Trophoblast cell (in vitro differentiated cells and primary cell): ENCODE measurements around the gene FIGNL2.

ENCODE experiments used
- DNase-seq, 2 donors: peaks; one replicate each; pipeline ENCODE4 v3.0.0-alpha.2; 2016
- H2AFZ ChIP-seq: 2 replicates; pipeline ENCODE4 v1.6.1; 2013; ENCODE audit warnings: low read length, moderate library complexity, mild to moderate bottlenecking; ENCODE audit not compliant: insufficient read depth, poor library complexity
- H2AK5ac ChIP-seq: 2 replicates; pipeline ENCODE4 v1.6.1; 2013; ENCODE audit warnings: mild to moderate bottlenecking, low read length
- H2BK120ac ChIP-seq: 2 replicates; pipeline ENCODE4 v1.6.1; 2013; ENCODE audit warnings: low read length, mild to moderate bottlenecking, moderate library complexity; ENCODE audit not compliant: insufficient read depth, poor library complexity
- H2BK12ac ChIP-seq: 2 replicates; pipeline ENCODE4 v1.6.1; 2013; ENCODE audit warnings: mild to moderate bottlenecking, low read length, moderate library complexity
- H2BK5ac ChIP-seq: 2 replicates; pipeline ENCODE4 v1.6.1; 2013; ENCODE audit warnings: low read length, low read depth, moderate library complexity, mild to moderate bottlenecking; ENCODE audit not compliant: poor library complexity
- H3K14ac ChIP-seq: 2 replicates; pipeline ENCODE4 v1.6.1; 2013; ENCODE audit warnings: mild to moderate bottlenecking, low read length
- H3K18ac ChIP-seq: 2 replicates; pipeline ENCODE4 v1.6.1; 2013; ENCODE audit warnings: mild to moderate bottlenecking, low read length
- H3K23ac ChIP-seq: 2 replicates; pipeline ENCODE4 v1.6.1; 2013; ENCODE audit warnings: low read length
- H3K27ac ChIP-seq: 2 replicates; pipeline ENCODE4 v1.5.1; 2013; ENCODE audit warnings: low read depth, mild to moderate bottlenecking, inconsistent platforms, low read length, moderate library complexity
- H3K27me3 ChIP-seq: 2 replicates; pipeline ENCODE4 v1.6.1; 2013; ENCODE audit warnings: inconsistent platforms, mild to moderate bottlenecking, low read length, moderate library complexity; ENCODE audit not compliant: insufficient read depth
- H3K36me3 ChIP-seq, 2 experiments: 1 replicate in 1 of 2; 2 replicates in 1 of 2; pipeline ENCODE4 v1.6.1; 2013; ENCODE audit warnings: low read length in 2 of 2, mild to moderate bottlenecking in 2 of 2, moderate library complexity in 1 of 2; ENCODE audit not compliant: insufficient read depth in 2 of 2, control insufficient read depth in 1 of 2
- H3K4ac ChIP-seq: 2 replicates; pipeline ENCODE4 v1.6.1; 2013; ENCODE audit warnings: low read depth, mild to moderate bottlenecking, low read length, moderate library complexity
- H3K4me1 ChIP-seq, 2 experiments: 1 replicate in 1 of 2; 2 replicates in 1 of 2; pipeline ENCODE4 v1.6.1; 2013; ENCODE audit warnings: low read length in 2 of 2, mild to moderate bottlenecking in 2 of 2, moderate library complexity in 1 of 2; ENCODE audit not compliant: insufficient read depth in 2 of 2, control insufficient read depth in 1 of 2
- H3K4me2 ChIP-seq: 2 replicates; pipeline ENCODE4 v1.6.1; 2013; ENCODE audit warnings: inconsistent platforms, mild to moderate bottlenecking, low read length, moderate library complexity
- H3K4me3 ChIP-seq: 2 replicates; pipeline ENCODE4 v1.5.1; 2013; ENCODE audit warnings: mild to moderate bottlenecking, low read depth, low read length, inconsistent platforms
- H3K79me1 ChIP-seq: one replicate; pipeline ENCODE4 v1.6.1; 2013; ENCODE audit warnings: low read length
- H3K79me2 ChIP-seq: 2 replicates; pipeline ENCODE4 v1.6.1; 2013; ENCODE audit warnings: low read length, mild to moderate bottlenecking; ENCODE audit not compliant: control insufficient read depth, insufficient read depth, poor library complexity
- H3K9ac ChIP-seq: 2 replicates; pipeline ENCODE4 v1.6.1; 2013; ENCODE audit warnings: mild to moderate bottlenecking, low read length
- H3K9me3 ChIP-seq: 2 replicates; pipeline ENCODE4 v1.6.1; 2013; ENCODE audit warnings: low read depth, mild to moderate bottlenecking, control low read depth, inconsistent platforms, low read length; ENCODE audit not compliant: insufficient read depth
- H4K12ac ChIP-seq: 2 replicates; pipeline ENCODE4 v1.6.1; 2013; ENCODE audit warnings: low read depth, mild to moderate bottlenecking, low read length, moderate library complexity
- H4K8ac ChIP-seq: 2 replicates; pipeline ENCODE4 v1.6.1; 2013; ENCODE audit warnings: low read depth, mild to moderate bottlenecking, low read length, moderate library complexity
- H4K91ac ChIP-seq: one replicate; pipeline ENCODE4 v1.6.1; 2013; ENCODE audit warnings: low read depth, mild to moderate bottlenecking, low read length, moderate library complexity
- WGBS: extraction: QIAGEN DNeasy Blood & Tissue Kit; methylation state at CpG from one replicate; pipeline ENCODE4 v1.1.7; 2013; ENCODE audit warnings: missing lambda C conversion rate; ENCODE audit not compliant: insufficient read length, insufficient coverage; ENCODE audit errors: extremely low coverage; 5-methylcytosine and 5-hydroxymethylcytosine counted together

The FIGNL2 gene

GRCh38 chr12:51826881-51827280 lies 21.6 kb downstream of the FIGNL2 start:
- H3K4me3 ChIP-seq, result no peak overlapping the region
- H3K79me2 ChIP-seq, result peaks cover 4% of the 10 kb centered on the region
- no peak overlapping the region for H2BK5ac ChIP-seq
- H4K91ac ChIP-seq, result no peak overlapping the region
- H4K8ac ChIP-seq, result no peak overlapping the region
- no peak overlapping the region for H3K4me2 ChIP-seq
- no peaks in the 10 kb centered on the region for H3K9me3 ChIP-seq
- H2AK5ac ChIP-seq, result no peak overlapping the region
- H3K27ac ChIP-seq, result no peak overlapping the region
- no peak overlapping the region for H3K23ac ChIP-seq
- H3K79me1 ChIP-seq, result peaks cover 7% of the 10 kb centered on the region
- H2BK120ac ChIP-seq, result no peak overlapping the region
- DNase-seq, result no peak
- H3K4ac ChIP-seq, result peak overlapping the region; percentile 57
- no peak overlapping the region for H4K12ac ChIP-seq
- no CpG with 5 or more reads among the region's 4 CpGs for WGBS
- peaks cover 24 to 29% of the 10 kb centered on the region in 2 experiments for H3K4me1 ChIP-seq
- H3K9ac ChIP-seq, result no peak overlapping the region
- H3K14ac ChIP-seq, result peak overlapping the region; percentile 1
- H3K27me3 ChIP-seq, result no peaks in the 10 kb centered on the region
- H2AFZ ChIP-seq, result no peak overlapping the region
- H3K18ac ChIP-seq, result peak overlapping the region; percentile 39
- peaks cover 14 to 26% of the 10 kb centered on the region in 2 experiments for H3K36me3 ChIP-seq
- H2BK12ac ChIP-seq, result no peak overlapping the region

DNA sequence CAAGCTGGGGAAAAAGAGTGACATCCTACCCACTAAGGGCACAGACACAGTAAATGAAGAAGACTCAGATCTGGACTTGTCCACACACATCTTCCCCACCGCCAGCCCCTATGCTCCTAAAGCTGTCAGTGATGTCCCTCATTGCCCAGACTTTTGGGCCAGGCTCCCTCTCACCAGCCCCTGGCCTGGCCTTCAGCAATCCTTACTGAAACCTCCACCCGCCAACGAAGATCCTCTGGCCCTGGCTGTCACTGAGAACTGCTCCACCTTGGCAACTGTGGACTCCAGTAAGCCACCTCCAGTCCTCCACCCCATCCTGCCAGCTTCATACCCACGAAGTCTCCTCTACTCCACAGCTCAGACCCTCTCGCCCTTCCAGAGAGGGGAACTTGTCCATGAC lies 23.3 kb downstream of the FIGNL2 start:
- Histone ChIP-seq H3K23ac (no peak overlapping the region), H2AFZ (no peak overlapping the region), H3K27me3 (no peaks in the 10 kb centered on the region), H3K79me2 (peaks cover 4% of the 10 kb centered on the region), H3K4me3 (no peak overlapping the region), H3K79me1 (peaks cover 7% of the 10 kb centered on the region), H4K91ac (no peak overlapping the region), H2BK12ac (no peak overlapping the region), H3K14ac (no peak overlapping the region), H3K9me3 (no peaks in the 10 kb centered on the region), H2BK5ac (no peak overlapping the region), H2BK120ac (no peak overlapping the region), H3K27ac (no peak overlapping the region), H3K4me2 (no peak overlapping the region), H3K18ac (peak overlapping the region; percentile 46), H3K4me1 (peaks cover 24 to 26% of the 10 kb centered on the region in 2 experiments), H2AK5ac (no peak overlapping the region), H3K36me3 (peaks cover 28 to 35% of the 10 kb centered on the region in 2 experiments), H3K9ac (no peak overlapping the region), H4K8ac (no peak overlapping the region), H3K4ac (no peak overlapping the region), H4K12ac (no peak overlapping the region)
- no CpG with 5 or more reads among the region's 5 CpGs for WGBS
- no peak for DNase-seq

DNA sequence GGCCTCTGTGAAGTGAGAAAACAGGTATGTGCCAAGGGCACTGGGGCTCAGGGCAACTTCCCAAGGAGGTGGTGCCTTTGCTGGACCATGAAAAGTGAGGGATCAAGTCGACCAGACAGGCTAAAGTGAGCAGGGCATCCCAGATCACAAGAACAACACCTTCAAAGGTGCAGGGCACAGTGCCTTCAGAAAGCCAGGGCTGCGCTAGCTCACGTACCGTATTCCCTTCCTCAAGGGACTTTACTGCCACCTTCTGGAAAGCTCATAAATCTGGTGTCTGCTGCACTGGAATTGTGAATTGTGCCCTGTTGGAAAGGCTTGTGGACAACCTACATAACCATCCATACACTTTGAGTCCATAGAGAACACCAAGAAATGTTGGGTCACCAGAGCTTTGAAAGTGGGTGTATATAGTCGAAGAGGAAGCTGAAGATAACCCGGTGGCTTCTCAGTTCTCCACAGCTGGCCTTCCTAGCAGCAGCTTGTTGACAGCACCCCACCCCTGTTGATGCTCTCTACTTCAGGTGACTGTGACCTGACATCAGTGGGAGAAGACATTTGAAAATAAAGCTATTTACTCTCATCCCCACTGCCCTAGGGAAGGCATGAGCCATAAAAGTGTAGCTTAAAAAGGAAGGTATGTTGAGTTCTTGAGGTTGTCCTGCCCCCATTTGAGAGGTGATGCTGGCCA lies 24.5 kb downstream of the FIGNL2 start:
- H4K8ac ChIP-seq, result no peak overlapping the region
- peaks cover 34 to 39% of the 10 kb centered on the region in 2 experiments for H3K36me3 ChIP-seq

DNA sequence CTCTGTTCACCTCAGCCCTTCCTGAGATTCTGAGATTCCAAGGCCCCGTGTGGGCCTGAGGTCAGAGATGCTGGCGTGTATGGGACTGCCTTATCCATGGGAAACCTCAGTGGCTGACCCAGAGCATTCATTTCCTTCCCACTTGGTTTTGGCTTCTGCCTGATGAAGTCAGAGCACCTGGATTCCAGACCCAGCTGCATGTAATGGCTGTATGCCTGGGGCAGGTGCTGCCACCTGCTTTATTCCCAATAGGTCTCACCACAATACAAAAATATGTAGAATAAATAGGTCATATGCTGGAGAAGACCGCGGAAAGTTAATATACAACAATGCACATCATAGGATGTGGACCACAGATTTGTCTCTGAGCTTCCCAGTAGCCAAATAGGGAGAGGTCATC lies 25.6 kb downstream of the FIGNL2 start:
- H3K4me3 ChIP-seq, result no peak overlapping the region
- no peak overlapping the region for H2BK5ac ChIP-seq
- no peak overlapping the region for H4K12ac ChIP-seq
- H2AFZ ChIP-seq, result no peak overlapping the region
- peaks cover 4% of the 10 kb centered on the region for H3K79me2 ChIP-seq
- H2AK5ac ChIP-seq, result no peak overlapping the region
- H3K14ac ChIP-seq, result no peak overlapping the region
- DNase-seq, result peak; percentile 40 to 46
- peaks cover 5% of the 10 kb centered on the region for H3K79me1 ChIP-seq
- H4K8ac ChIP-seq, result no peak overlapping the region
- no peak overlapping the region for H3K27ac ChIP-seq
- H3K4ac ChIP-seq, result no peak overlapping the region
- H3K27me3 ChIP-seq, result no peaks in the 10 kb centered on the region
- H2BK120ac ChIP-seq, result no peak overlapping the region
- peaks cover 8 to 10% of the 10 kb centered on the region in 2 experiments for H3K4me1 ChIP-seq
- no peak overlapping the region for H3K4me2 ChIP-seq
- no peaks in the 10 kb centered on the region for H3K9me3 ChIP-seq
- H2BK12ac ChIP-seq, result no peak overlapping the region
- H3K23ac ChIP-seq, result no peak overlapping the region
- no peak overlapping the region for H4K91ac ChIP-seq
- no peak overlapping the region for H3K9ac ChIP-seq
- peaks cover 36 to 40% of the 10 kb centered on the region in 2 experiments for H3K36me3 ChIP-seq
- no CpG with 5 or more reads among the region's 4 CpGs for WGBS
- H3K18ac ChIP-seq, result no peak overlapping the region

More for the DNA sequence above, 24.5 kb downstream of the FIGNL2 start:
- H3K4me2 ChIP-seq, result no peak overlapping the region
- no peak overlapping the region for H3K14ac ChIP-seq
- H4K12ac ChIP-seq, result no peak overlapping the region
- H2BK120ac ChIP-seq, result no peak overlapping the region
- peak; percentile 43 to 83 for DNase-seq
- H4K91ac ChIP-seq, result no peak overlapping the region
- H2BK12ac ChIP-seq, result no peak overlapping the region
- H3K18ac ChIP-seq, result no peak overlapping the region
- no peak overlapping the region for H3K4ac ChIP-seq
- H2AK5ac ChIP-seq, result no peak overlapping the region
- no peak overlapping the region for H2AFZ ChIP-seq
- H3K4me1 ChIP-seq, result peaks cover 18 to 20% of the 10 kb centered on the region in 2 experiments
- peaks cover 7% of the 10 kb centered on the region for H3K79me1 ChIP-seq
- H3K27ac ChIP-seq, result no peak overlapping the region
- no peak overlapping the region for H3K23ac ChIP-seq
- H3K79me2 ChIP-seq, result peaks cover 4% of the 10 kb centered on the region
- H2BK5ac ChIP-seq, result no peak overlapping the region
- H3K9me3 ChIP-seq, result no peaks in the 10 kb centered on the region
- no peak overlapping the region for H3K4me3 ChIP-seq
- no peak overlapping the region for H3K9ac ChIP-seq
- no peaks in the 10 kb centered on the region for H3K27me3 ChIP-seq
- no CpG with 5 or more reads among the region's 6 CpGs for WGBS
